CD4-positive, alpha-beta T cell treated with Interleukin-6 at 100 ng/mL for 8 hours (primary cell): ENCODE measurements around the gene MINPP1.
"Not testable (repeated sequence)": the region's sequence is repeated elsewhere in the genome, so short reads cannot be mapped to it uniquely, and the experiment has no call there.

Source experiments
- DNase-seq: peaks from one replicate; pipeline ENCODE4 v3.0.0-alpha.2; 2020; ENCODE audit warnings: mixed read lengths, low spot score

Gene MINPP1

DNA sequence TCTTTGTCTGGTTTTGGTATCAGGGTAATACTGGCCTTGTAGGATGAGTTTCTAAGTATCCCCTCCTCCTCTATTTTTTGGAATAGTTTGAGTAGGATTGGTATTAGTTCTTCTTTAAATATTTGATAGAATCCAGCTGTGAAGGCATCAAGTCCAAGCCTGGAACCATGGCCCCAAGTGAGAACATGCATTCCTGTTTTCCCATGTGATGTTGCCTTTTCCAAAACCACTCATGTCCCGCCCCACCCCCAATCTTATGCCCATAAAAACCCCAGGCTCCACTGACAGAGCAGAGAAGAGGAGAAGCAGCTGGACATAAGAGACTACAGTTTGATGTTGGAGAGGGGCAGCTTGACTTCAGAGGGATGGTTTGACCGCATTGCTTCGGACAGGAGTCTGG is 71.2 kb downstream of the MINPP1 start:
- DNase-seq, result no peak

DNA sequence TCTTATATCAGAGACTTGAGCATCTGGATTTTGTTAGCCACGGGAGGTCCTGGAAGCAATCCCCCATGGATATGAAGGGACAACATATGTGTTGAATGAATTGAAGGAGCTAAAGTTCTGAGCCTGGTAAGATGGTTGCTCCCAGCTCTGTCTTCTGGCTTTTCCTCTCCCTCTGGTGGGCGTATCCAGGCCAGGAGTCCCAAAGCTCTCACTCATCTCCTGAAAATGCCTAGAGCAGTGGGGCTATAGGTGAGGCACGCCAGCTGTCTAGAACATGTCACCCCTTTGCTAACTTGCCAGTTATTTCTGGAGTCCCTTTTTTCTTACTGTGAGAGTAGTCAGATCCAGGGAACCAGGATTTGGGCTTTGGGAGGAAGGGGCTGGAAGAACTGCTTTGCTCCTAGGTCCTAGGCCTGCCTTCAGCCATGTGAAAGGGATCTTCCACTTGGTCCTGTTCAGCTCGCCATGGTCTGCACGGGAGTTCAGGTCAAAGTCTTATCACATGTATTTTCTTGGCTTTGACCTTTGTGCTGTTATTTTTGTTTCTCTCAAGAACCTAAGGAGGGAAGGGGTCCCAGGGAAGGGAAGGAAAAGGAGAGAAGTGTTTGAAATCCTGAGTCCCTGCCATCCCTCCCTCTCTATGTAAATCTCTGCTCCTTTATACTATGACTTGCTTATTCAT is 73.6 kb downstream of the MINPP1 start:
- DNase-seq, result no peak

DNA sequence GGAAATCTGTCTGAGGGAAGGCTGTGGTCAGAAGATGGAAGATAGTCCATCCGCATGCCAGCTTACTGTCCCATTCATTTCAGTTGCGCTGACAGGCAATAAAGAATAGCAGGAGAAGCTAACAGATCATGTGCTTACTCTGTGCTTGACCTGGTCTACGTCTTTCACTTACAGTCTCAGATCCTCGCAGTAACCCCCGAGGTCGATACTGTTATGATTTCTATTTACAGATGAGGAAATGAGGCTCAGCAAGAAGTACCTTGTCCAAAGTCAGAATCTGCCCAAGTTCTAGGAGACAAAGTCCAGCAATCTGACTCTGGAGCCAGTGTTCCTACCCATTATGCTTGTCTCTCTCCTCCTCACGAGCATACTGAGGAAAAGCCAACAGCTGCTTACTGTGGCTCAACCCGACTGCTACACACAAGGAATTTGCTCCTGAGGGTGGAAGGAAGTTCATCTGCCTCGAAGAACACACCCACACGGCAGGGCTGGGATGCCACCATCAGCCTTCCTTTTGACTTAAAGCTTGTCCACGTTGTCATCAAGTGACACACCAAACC is 74.2 kb downstream of the MINPP1 start:
- no peak for DNase-seq

DNA sequence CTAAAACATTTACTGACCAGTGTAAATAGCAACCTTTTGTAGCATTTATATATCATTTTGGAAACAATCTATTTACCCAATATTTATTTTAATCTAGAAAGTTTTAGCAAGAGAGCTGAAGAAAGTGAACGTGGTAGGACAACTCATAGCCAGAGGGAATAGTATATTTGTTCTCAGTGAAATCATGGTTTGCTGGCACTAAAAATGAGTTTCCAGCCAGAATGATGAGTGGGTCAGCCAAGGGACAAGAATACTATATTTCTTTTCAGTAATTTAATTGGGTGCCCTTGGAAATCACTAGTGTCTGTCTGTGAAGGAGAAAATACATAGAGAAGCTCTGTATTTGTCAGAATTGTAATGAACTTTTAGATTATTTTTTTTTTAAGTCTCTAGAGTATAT is 74.9 kb downstream of the MINPP1 start:
- DNase-seq, result no peak

DNA sequence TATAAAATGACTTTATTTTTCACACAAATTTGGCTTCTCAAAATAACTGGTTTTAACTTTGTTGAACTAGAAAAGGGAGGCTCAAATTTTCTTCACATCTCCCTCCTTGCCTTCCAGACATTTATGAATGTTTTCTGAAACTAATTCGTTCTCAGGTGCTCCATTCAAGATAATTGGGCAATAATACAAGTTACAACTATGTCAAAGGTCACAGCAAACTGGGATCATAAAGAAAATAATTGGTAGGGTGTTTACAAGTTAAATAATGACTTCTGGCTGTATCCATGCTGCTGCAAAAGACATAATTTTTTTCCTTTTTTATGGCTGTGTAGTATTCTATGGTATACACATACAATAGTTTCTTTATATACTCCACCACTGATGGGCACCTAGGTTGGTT is 75.3 kb downstream of the MINPP1 start:
- no peak for DNase-seq

DNA sequence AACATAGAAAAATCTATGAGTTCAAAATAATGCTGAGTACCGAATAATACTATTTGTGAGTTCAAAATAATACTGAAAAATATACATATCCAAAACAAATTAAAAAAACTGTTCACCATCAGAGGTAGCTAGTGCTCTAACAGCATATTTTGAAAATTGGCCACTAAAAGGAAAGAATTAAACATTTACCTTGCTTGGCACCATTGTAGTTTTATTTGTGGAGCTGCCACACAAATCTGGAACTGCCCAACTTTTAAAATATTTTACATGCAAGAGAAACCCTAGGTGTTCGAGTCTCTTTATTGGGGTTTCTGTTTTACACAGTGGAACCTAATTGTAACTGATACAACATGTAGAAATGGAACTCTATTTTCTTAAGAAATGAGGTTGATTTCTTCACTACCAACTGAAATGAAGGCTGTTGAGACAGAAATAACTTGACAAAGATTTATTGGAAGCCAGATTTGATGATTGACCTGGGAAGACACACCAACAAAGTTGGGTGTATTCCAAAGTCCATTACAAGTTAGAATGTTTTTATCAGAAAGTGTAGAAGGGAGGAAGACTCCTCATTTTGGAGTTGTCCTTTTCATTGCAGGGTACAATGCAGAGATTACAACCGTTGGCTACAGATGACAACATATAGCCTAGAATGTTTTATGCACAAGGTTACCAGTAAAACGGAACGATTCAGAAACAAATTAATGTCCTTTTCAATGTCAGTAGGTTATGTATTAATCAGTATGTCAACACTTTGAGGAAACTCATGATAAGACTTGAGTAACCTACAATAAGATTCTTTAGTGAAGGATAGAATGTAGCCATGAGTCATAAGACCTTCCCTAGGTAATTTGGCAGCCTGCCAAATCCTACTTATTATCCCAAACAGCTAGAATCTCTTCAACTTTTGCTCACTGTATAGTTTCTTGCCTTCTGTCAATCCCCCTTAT is 81.1 kb downstream of the MINPP1 start:
- DNase-seq, result no peak

DNA sequence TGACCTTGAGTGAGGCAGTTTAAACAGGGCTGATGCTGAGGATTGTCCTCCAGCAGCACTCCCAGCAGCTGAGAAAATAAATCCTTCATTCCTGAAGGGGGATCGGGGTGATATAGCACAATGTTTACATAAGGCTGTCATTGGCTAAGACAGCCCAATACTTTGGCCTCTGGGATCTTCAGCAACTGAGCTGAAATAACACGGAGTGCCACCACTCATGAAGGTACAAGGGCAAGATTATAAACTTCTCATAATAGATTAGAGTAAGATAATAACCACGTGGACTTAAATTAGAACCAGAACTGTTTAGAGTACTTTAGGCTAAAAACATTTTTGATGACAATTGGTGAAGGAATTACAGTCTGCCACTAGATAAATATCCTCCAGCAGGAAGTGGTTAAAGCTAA is 85.0 kb downstream of the MINPP1 start:
- DNase-seq, result no peak

DNA sequence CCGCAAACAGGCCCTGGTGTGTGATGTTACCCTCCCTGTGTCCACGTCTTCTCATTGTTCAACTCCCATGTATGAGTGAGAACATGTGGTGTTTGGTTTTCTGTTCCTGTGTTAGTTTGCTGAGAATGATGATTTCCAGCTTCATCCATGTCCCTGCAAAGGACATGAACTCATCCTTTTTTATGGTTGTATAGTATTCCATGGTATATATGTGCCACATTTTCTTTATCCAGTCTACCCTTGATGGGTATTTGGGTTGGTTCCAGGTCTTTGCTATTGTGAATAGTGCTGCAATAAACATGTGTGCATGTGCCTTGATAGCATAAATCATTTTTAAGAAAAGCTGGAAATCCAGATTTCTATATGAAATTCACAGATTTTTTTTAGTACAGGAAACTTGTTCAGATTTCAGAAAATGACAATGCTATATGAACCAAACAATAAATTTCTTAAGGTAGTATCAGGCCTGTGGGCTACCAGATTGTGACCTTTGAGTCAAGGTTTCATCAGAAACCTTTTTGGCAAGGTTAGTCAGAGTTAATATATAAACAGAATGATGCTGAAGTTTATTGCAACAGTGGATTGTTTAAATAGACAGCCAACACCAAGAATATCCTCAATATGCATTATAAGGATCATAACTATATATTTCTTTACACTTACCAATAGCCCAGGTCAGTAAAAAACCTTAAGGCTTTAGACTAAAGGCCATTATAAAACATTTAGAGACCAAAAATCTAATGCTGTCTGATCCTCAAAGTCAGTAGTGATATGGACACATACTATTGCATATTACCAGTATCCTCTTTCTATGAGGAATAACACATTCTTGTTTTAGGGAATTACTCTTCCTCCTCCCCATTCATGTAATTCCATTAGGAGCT is 86.3 kb downstream of the MINPP1 start:
- no peak for DNase-seq

DNA sequence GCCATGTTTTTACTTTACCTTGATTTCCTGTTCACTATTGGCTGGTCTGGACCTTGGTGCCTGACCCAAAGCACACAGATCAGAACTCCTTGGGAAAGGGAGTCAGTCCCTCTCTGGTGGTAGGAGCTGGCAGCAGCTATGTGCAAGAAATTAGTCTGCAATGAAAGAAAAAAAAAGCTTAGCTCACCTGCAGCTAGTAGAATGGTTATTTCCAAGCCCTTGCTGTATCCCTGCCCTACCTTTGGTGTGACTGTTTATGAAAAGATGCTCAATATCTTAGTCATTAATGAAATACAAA is 86.8 kb downstream of the MINPP1 start:
- no peak for DNase-seq

DNA sequence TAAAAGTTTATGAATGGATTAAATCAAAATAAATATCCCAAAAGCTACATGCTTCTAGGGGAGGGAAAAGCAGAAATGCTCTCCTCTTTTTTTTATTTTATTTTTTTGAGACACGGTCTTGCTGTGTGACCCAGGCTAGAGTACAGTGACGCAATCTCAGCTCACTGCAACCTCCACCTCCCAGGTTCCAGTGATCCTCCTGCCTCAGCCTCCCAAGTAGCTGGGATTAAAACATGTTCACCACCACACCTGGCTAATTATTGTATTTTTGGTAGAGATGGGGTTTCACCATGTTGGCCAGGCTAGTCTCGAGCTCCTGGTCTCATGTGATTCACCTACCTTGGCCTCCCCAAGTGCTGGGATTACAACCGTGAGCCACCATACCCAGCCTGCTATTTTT is 88.2 kb downstream of the MINPP1 start:
- not testable (repeated sequence) for DNase-seq

DNA sequence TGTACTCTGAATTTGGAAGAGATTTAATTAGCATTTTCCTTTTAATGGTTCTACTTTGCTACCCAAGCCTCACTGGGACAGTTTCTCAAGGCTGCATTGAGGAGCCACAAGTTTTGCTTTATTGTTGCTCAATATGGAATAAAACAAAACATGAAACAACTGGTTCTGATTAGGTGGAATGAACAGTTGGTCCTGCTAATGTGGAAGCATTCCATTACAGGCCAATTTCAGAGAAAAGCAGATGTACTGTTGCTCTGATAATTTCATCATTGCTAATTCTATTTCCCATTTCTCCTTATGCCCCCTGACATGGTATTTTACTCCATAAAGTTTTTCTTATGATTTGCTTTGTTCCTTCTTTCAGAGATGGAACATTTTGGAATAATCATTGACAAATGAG is 89.0 kb downstream of the MINPP1 start:
- DNase-seq, result no peak

DNA sequence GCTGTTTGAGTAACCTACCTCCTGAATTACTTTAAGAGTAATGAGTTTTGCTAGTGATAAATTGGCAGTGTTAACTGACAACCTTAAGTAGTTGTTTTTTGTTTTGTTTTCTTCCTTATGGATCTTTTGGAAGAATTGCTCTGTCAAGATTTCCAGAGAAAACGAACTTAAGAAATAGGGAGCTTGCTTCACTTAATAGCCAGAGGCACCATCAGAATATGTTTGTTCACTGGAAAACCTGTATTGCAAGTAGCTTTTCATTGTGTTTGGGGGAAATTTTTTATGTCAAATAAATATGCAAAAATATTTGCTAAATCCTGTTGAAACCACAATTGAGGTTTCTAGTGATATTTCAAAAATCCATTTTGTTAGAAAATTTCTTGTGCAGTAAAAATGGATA is 89.5 kb downstream of the MINPP1 start:
- DNase-seq, result no peak

DNA sequence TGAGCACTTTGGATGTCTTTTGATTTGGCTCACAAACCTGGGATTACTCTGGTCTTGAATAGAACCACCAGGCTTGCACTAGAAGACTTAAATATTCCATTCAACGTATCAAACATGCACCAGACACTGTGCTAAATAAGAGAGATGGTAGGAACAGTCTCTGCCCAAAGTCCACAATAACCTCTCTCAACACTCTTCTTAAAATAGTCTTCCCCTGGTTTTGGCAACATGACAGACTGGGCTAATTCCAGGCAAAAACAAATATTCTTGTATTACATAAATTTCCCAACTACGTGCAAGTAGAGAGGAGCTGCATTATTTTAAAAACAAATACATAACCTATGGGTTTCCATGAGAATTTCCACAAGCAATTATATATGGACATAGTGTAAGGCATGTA is 90.2 kb downstream of the MINPP1 start:
- no peak for DNase-seq

DNA sequence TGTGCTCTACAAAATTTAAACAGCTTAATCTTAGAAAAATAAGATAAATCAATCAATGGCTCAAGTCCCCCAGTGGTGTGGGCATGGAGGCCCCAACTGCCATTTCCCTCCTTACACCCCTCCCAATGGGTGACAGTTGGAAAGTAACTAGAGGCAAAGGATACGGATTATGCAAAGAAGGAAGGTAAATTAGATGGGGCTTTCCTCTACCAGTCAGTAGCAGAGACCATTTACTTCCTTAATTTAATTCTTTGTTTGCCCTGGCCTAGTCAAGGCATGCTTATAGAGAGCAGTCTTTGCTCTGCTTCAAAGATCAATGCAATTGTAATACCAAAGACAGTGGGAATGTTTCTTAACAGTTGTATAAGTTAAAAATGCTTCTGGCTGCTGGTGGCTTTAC is 91.7 kb downstream of the MINPP1 start:
- DNase-seq, result no peak

DNA sequence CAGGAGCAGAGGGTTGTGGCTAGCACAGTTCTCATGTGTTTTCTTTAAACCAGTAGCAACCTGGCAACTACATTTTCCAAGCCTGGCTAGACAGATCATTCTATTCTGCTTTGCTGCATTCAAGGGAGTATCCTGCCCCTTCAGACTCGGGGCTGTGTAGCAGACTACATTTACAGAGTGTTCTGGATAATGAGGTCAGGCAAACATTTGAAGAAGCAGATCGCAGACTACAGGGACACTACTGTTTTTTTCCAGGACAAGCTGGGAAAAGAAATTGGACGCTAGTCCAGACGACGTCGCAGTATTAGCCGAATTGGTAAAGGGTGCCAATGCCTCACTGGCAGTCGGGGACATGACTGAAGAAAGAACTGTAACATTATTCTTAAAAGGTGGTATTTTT is 94.0 kb downstream of the MINPP1 start:
- no peak for DNase-seq

DNA sequence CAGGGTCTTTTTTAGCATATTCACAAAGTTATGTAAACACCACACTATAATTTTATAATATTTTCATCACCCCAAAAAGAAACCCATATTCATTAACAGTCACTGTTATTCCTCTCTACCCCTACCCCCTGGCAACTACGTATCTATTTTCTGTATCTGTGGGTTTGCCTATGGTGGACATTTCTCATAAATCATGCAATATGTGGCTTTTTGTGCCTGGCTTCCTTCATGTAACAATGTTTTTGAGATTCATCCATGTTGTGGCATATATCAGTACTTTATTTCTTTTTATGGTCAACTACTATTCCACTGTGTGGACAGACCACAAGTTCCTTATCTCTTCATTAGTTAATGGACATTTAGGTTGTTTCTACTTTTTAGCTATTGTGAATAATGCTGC is 95.9 kb downstream of the MINPP1 start:
- DNase-seq, result no peak
